Measurements from ENCODE around the gene NAV2. TPM values are rescaled to one million over a fixed set of nuclear protein-coding genes. Genes with fewer than 3 reads are reported as not detected.

NAV2 gene
- total and polyA plus RNA-seq, 7 donors: 1.2 to 62.6 (median 22.1) TPM

GRCh38 chr11:20015529-20016427 is 303.1 kb downstream of the NAV2 start:
- H3K4me1 ChIP-seq: peaks cover 0 to 27% (median 18%) of the 10 kb centered on the region in 4 donors
- intact Hi-C loops (cut with DNase I): no loop called here
- no peaks in the 10 kb centered on the region for H3K27me3 ChIP-seq
- H3K4me3 ChIP-seq: no peak overlapping the region
- no peak for TF ChIP-seq POLR2A (IDR thresholded peaks at IDR 0.05)
- no peak for TF ChIP-seq CTCF (IDR thresholded peaks at IDR 0.05)
- no peak for TF ChIP-seq EP300 (IDR thresholded peaks at IDR 0.05)
- WGBS, 2 donors: 78 to 81% methylated on average over 14 of the region's 14 CpGs
- H3K9me3 ChIP-seq: no peaks in the 10 kb centered on the region
- no peak for DNase-seq
- no peak overlapping the region for H3K27ac ChIP-seq
- no peaks in the 10 kb centered on the region for H3K36me3 ChIP-seq

- H3K4me3 ChIP-seq: no peak overlapping the region
- intact Hi-C loops (cut with DNase I): no loop called here
- TF ChIP-seq POLR2AphosphoS5 (IDR thresholded peaks at IDR 0.05) (no peak), POLR2A (IDR thresholded peaks at IDR 0.05) (no peak), CTCF (IDR thresholded peaks at IDR 0.05) (no peak), EP300 (IDR thresholded peaks at IDR 0.05) (no peak)
- DNase-seq: no peak
- H3K4me1 ChIP-seq: peaks cover 0 to 25% (median 19%) of the 10 kb centered on the region in 4 donors
- no peaks in the 10 kb centered on the region for H3K36me3 ChIP-seq
- H3K27me3 ChIP-seq: no peaks in the 10 kb centered on the region
- H3K9me3 ChIP-seq: no peaks in the 10 kb centered on the region
- WGBS, 2 donors: 63 to 65% methylated on average over 3 of the region's 3 CpGs
- no peak overlapping the region for H3K27ac ChIP-seq
Measured at GRCh38 chr11:20016526-20016925, 303.9 kb downstream of the NAV2 start.

GRCh38 chr11:20017320-20017719 is 304.7 kb downstream of the NAV2 start:
- Histone ChIP-seq H3K9me3 (no peaks in the 10 kb centered on the region), H3K27ac (no peak overlapping the region), H3K4me1 (peaks cover 0 to 27% (median 23%) of the 10 kb centered on the region in 4 donors), H3K4me3 (no peak overlapping the region), H3K27me3 (no peaks in the 10 kb centered on the region), H3K36me3 (no peaks in the 10 kb centered on the region)
- WGBS, 2 donors: 91 to 94% methylated on average over 4 of the region's 4 CpGs
- intact Hi-C loops (cut with DNase I): no loop called here
- no peak for DNase-seq
- TF ChIP-seq EP300 (IDR thresholded peaks at IDR 0.05) (no peak), CTCF (IDR thresholded peaks at IDR 0.05) (no peak), POLR2A (IDR thresholded peaks at IDR 0.05) (no peak), POLR2AphosphoS5 (IDR thresholded peaks at IDR 0.05) (no peak)

- Histone ChIP-seq H3K27ac (no peak overlapping the region), H3K4me1 (peaks cover 0 to 43% (median 33%) of the 10 kb centered on the region in 4 donors), H3K9me3 (no peaks in the 10 kb centered on the region), H3K27me3 (no peaks in the 10 kb centered on the region), H3K4me3 (no peak overlapping the region), H3K36me3 (no peaks in the 10 kb centered on the region)
- WGBS, 2 donors: 38 to 72% methylated on average over 3 of the region's 3 CpGs
- no peak for TF ChIP-seq EP300 (IDR thresholded peaks at IDR 0.05)
- TF ChIP-seq POLR2AphosphoS5 (IDR thresholded peaks at IDR 0.05): no peak
- TF ChIP-seq CTCF (IDR thresholded peaks at IDR 0.05): no peak
- no peak for TF ChIP-seq POLR2A (IDR thresholded peaks at IDR 0.05)
- intact Hi-C loops (cut with DNase I): no loop called here
- DNase-seq: no peak
Measured at GRCh38 chr11:20020198-20020597, 307.6 kb downstream of the NAV2 start.
